Keratinocyte (primary cell): ENCODE data around the gene RHEB. TPM values are rescaled to one million over a fixed set of nuclear protein-coding genes. Genes with fewer than 3 reads are reported as not detected.

Source experiments
- DNase-seq: peaks from one replicate; pipeline ENCODE4 v3.0.0-alpha.2; 2011; ENCODE audit warnings: low read depth, missing footprints, low spot score
- FAIRE-seq: peaks from 2 replicates; lab custom pipeline; 2011; peaks lifted over from hg19 to GRCh38; lab: Jason Lieb, UNC
- H2AFZ ChIP-seq: 2 replicates; pipeline ENCODE4 v1.6.0; 2012; ENCODE audit warnings: low read length, control low read depth, inconsistent platforms; ENCODE audit not compliant: control insufficient read depth
- H3K27ac ChIP-seq: 2 replicates; pipeline ENCODE4 v1.5.1; 2011; ENCODE audit warnings: low read length; ENCODE audit not compliant: control insufficient read depth, insufficient read depth
- H3K27me3 ChIP-seq: 3 replicates; pipeline ENCODE4 v1.6.0; 2011; ENCODE audit warnings: low read length; ENCODE audit not compliant: control insufficient read depth, insufficient read depth; ENCODE audit errors: extremely low read depth
- H3K36me3 ChIP-seq, 2 experiments: 2 replicates in 1 of 2; 3 replicates in 1 of 2; pipeline ENCODE4 v1.5.1; 2011; ENCODE audit warnings: low read length in 2 of 2, mild to moderate bottlenecking in 1 of 2; ENCODE audit not compliant: control insufficient read depth in 2 of 2, insufficient read depth in 2 of 2; ENCODE audit errors: extremely low read depth in 1 of 2
- H3K4me1 ChIP-seq: 3 replicates; pipeline ENCODE4 v1.5.1; 2011; ENCODE audit warnings: low read length; ENCODE audit not compliant: control insufficient read depth, insufficient read depth; ENCODE audit errors: extremely low read depth
- H3K4me2 ChIP-seq: 3 replicates; pipeline ENCODE4 v1.6.0; 2011; ENCODE audit warnings: low read depth, low read length; ENCODE audit not compliant: control insufficient read depth, insufficient read depth; ENCODE audit errors: extremely low read depth
- H3K4me3 ChIP-seq, 3 experiments: fragments of 200-600 bp in 1 of 3; sonication (generic) in 1 of 3; 2 replicates in 2 of 3; 3 replicates in 1 of 3; pipeline ENCODE4 v1.5.1; 2011 to 2016; ENCODE audit warnings: low read length in 3 of 3, mild to moderate bottlenecking in 3 of 3, control low read depth in 2 of 3, inconsistent platforms in 1 of 3, low read depth in 1 of 3, mixed read lengths in 1 of 3, mixed run types in 1 of 3, moderate library complexity in 1 of 3; ENCODE audit not compliant: control insufficient read depth in 2 of 3, insufficient read depth in 2 of 3; ENCODE audit errors: extremely low read depth in 1 of 3
- H3K79me2 ChIP-seq: 2 replicates; pipeline ENCODE4 v1.6.0; 2012; ENCODE audit warnings: low read length; ENCODE audit not compliant: control insufficient read depth, insufficient read depth
- H3K9ac ChIP-seq: 3 replicates; pipeline ENCODE4 v1.6.0; 2011; ENCODE audit warnings: low read length; ENCODE audit not compliant: control insufficient read depth, insufficient read depth; ENCODE audit errors: extremely low read depth
- H3K9me1 ChIP-seq: 3 replicates; pipeline ENCODE4 v1.6.0; 2011; ENCODE audit warnings: low read length; ENCODE audit not compliant: control insufficient read depth, insufficient read depth; ENCODE audit errors: extremely low read depth
- H3K9me3 ChIP-seq: 2 replicates; pipeline ENCODE4 v1.5.1; 2012; ENCODE audit warnings: low read depth, low read length; ENCODE audit not compliant: control insufficient read depth
- H4K20me1 ChIP-seq: 3 replicates; pipeline ENCODE4 v1.6.0; 2011; ENCODE audit warnings: low read length; ENCODE audit not compliant: control insufficient read depth, insufficient read depth; ENCODE audit errors: extremely low read depth
- EZH2 ChIP-seq: IDR thresholded peaks from one replicate; pipeline ENCODE4 v1.6.1; 2012; ENCODE audit warnings: inconsistent platforms, mild to moderate bottlenecking, low read length, moderate library complexity
- dilution Hi-C: fragments of 300-500 bp; cut with MboI; formaldehyde crosslinking; loops from one replicate; pipeline ENCODE4 v1.7.0; 2020; ENCODE audit warnings: low sequenced_read_pairs; ENCODE audit not compliant: extremely low pct_ligation_motif_present
- polyA plus RNA-seq, 5 experiments: library from polyadenylated mRNA; depleted of rRNA in 3 of 5; stranded (reverse) in 3 of 5; stranded (forward) in 1 of 5; unstranded in 1 of 5; fragments of >200 nt; gene quantifications; 1 replicate in 1 of 5; 2 replicates in 3 of 5; 3 replicates in 1 of 5; pipeline versions ENCODE4 v1.2.1 to v1.2.3, GENCODE V29; 2011 to 2012; ENCODE audit warnings: missing spikeins in 2 of 5, low read depth in 1 of 5, low replicate concordance in 1 of 5
- TF ChIP-seq, protein P1 (sequence below), 3 experiments: IDR thresholded peaks in 1 of 3; conservative IDR thresholded peaks in 1 of 3; optimal IDR thresholded peaks in 1 of 3; 2 replicates in 2 of 3; 3 replicates in 1 of 3; pipeline versions ENCODE3 to v1.5.1; 2011; ENCODE audit warnings: low read length in 3 of 3, mild to moderate bottlenecking in 3 of 3, moderate library complexity in 2 of 3, control low read depth in 1 of 3, inconsistent platforms in 1 of 3; ENCODE audit not compliant: insufficient read depth in 2 of 3; ENCODE audit errors: extremely low read depth in 1 of 3

RHEB gene
- polyA plus RNA-seq, 1 donor (not counting 4 experiments of a cell fraction or from before 2014, with no cell fraction given) = 138 TPM

DNA sequence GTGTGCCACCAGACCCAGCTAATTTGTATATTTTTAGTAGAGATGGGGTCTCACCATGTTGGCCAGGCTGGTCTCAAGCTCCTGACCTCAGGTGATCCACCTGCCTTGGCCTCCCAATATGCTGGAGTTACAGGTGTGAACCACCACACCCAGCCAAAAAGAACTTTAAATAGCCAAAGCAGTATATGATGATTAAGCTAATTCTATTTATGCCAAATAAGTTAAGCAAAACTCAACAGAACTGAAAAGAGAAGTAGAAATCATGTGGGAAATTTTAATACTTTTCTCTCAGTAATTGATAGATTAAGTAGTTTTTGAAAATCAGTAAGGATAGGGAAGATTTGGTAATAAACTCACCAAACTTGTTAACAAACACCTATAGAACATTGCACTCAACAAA, 24.5 kb upstream of the RHEB start:
- DNase-seq (no peak), FAIRE-seq (no peak)
- no peaks in the 10 kb centered on the region for H3K79me2 ChIP-seq
- H3K9me1 ChIP-seq = no peaks in the 10 kb centered on the region
- H3K36me3 ChIP-seq = no peaks in the 10 kb centered on the region
- no peak for TF ChIP-seq EZH2
- TF ChIP-seq, protein P1, sequence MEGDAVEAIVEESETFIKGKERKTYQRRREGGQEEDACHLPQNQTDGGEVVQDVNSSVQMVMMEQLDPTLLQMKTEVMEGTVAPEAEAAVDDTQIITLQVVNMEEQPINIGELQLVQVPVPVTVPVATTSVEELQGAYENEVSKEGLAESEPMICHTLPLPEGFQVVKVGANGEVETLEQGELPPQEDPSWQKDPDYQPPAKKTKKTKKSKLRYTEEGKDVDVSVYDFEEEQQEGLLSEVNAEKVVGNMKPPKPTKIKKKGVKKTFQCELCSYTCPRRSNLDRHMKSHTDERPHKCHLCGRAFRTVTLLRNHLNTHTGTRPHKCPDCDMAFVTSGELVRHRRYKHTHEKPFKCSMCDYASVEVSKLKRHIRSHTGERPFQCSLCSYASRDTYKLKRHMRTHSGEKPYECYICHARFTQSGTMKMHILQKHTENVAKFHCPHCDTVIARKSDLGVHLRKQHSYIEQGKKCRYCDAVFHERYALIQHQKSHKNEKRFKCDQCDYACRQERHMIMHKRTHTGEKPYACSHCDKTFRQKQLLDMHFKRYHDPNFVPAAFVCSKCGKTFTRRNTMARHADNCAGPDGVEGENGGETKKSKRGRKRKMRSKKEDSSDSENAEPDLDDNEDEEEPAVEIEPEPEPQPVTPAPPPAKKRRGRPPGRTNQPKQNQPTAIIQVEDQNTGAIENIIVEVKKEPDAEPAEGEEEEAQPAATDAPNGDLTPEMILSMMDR (optimal IDR thresholded peaks at IDR 0.05 in 1 of 3, IDR thresholded peaks at IDR 0.05 in 1 of 3, conservative IDR thresholded peaks at IDR 0.05 in 1 of 3; ENCODE audit: extremely low read depth in 1 of 3, insufficient read depth in 2 of 3, low read length in 3 of 3) = no peak
- dilution Hi-C loops = no loop called here
- H3K4me2 ChIP-seq = no peak overlapping the region
- H3K9ac ChIP-seq = no peak overlapping the region
- H3K4me3 ChIP-seq = no peak overlapping the region
- no peaks in the 10 kb centered on the region for H4K20me1 ChIP-seq
- no peaks in the 10 kb centered on the region for H3K27me3 ChIP-seq
- H3K4me1 ChIP-seq = no peaks in the 10 kb centered on the region
- H2AFZ ChIP-seq = no peak overlapping the region
- no peaks in the 10 kb centered on the region for H3K9me3 ChIP-seq
- H3K27ac ChIP-seq = no peak overlapping the region

DNA sequence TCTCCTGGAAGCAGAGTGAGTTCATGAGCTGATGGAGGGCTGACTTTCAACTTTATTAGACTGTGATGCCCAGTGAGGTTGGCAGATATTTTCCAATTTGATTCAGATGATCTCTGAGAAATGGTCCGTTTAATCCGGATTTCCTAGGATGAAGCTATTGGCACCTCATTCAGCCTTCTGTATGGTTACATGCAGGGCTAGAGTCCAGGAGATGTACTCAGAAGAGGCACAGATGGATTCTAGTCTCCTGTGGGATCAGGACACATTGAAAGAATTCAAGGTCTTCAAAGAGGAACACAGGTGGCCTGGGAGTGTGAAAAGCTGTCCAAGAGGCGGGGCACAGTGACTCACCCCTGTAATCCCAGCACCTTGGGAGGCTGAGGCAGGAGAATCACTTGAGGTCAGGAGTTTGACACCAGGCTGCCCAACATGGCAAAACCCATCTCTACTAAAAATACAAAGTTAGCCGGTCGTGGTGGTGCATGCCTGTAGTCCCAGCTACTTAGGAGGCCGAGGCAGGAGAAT, 23.0 kb upstream of the RHEB start:
- Histone ChIP-seq H3K27ac (no peak overlapping the region), H3K79me2 (no peaks in the 10 kb centered on the region), H3K9me3 (no peaks in the 10 kb centered on the region), H3K4me3 (no peak overlapping the region), H3K36me3 (no peaks in the 10 kb centered on the region), H4K20me1 (no peaks in the 10 kb centered on the region), H3K4me1 (no peaks in the 10 kb centered on the region), H3K27me3 (no peaks in the 10 kb centered on the region), H2AFZ (no peak overlapping the region), H3K9ac (no peak overlapping the region), H3K4me2 (no peak overlapping the region), H3K9me1 (no peaks in the 10 kb centered on the region)
- dilution Hi-C loops = no loop called here
- DNase-seq = no peak
- FAIRE-seq = no peak
- TF ChIP-seq, protein P1 (optimal IDR thresholded peaks at IDR 0.05 in 1 of 3, IDR thresholded peaks at IDR 0.05 in 1 of 3, conservative IDR thresholded peaks at IDR 0.05 in 1 of 3; ENCODE audit: extremely low read depth in 1 of 3, insufficient read depth in 2 of 3, low read length in 3 of 3) = no peak
- no peak for TF ChIP-seq EZH2
